ENCODE data around the gene EXOC2. TPM values are rescaled to one million over a fixed set of nuclear protein-coding genes. Genes with fewer than 3 reads are reported as not detected.

EXOC2 gene
- total RNA-seq, 1 experiment from 2014 or later, result 30.5 TPM

DNA sequence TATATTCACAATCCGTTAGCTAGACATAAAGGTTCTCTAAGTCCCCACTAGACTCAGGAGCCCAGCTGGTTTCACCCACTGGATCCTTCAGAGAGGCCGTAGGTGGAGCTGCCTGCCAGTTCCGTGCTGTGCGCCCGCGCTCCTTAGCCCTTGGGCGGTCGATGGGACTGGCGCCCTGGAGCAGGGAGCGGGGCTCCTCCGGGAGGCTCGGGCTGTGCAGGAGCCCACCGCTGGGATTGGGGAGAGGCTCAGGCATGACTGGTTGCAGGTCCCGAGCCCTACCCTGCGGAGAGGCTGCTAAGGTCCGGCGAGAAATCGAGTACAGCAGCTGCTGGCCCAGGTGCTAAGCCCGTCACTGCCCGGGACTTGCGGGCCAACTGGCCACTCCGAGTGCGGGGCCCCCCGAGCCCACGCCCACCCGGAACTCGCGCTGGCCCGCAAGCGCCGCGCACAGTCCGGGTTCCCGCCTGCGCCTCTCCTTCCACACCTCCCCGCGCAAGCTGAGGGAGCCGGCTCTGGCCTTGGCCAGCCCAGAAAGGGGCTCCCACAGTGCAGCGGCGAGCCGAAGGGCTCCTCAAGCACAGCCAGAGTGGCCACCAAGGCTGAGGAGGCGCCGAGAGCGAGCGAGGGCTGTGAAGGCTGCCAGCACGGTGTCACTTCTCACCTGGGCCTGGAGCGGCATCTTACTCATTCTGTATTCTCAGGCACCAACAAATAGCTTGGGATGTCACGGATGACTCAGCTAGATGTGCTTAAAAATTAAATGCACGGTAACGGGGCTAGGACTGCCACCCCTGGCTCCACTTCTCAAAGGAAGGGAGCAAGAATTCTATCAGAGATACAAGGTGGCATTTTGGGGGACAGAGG lies 257.3 kb downstream of the EXOC2 start:
- TF ChIP-seq SIN3A (IDR thresholded peaks at IDR 0.05; ENCODE audit: borderline replicate concordance, insufficient read depth, low read depth, low read length) (no peak), POLR2AphosphoS5 (IDR thresholded peaks at IDR 0.05; ENCODE audit: low read depth, low read length) (no peak), TCF7L2 (IDR thresholded peaks at IDR 0.05; ENCODE audit: low read depth, low read length) (no peak)
- TF ChIP-seq, protein P1, sequence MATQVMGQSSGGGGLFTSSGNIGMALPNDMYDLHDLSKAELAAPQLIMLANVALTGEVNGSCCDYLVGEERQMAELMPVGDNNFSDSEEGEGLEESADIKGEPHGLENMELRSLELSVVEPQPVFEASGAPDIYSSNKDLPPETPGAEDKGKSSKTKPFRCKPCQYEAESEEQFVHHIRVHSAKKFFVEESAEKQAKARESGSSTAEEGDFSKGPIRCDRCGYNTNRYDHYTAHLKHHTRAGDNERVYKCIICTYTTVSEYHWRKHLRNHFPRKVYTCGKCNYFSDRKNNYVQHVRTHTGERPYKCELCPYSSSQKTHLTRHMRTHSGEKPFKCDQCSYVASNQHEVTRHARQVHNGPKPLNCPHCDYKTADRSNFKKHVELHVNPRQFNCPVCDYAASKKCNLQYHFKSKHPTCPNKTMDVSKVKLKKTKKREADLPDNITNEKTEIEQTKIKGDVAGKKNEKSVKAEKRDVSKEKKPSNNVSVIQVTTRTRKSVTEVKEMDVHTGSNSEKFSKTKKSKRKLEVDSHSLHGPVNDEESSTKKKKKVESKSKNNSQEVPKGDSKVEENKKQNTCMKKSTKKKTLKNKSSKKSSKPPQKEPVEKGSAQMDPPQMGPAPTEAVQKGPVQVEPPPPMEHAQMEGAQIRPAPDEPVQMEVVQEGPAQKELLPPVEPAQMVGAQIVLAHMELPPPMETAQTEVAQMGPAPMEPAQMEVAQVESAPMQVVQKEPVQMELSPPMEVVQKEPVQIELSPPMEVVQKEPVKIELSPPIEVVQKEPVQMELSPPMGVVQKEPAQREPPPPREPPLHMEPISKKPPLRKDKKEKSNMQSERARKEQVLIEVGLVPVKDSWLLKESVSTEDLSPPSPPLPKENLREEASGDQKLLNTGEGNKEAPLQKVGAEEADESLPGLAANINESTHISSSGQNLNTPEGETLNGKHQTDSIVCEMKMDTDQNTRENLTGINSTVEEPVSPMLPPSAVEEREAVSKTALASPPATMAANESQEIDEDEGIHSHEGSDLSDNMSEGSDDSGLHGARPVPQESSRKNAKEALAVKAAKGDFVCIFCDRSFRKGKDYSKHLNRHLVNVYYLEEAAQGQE (IDR thresholded peaks at IDR 0.05; ENCODE audit: insufficient read depth in 1 of 2, low read depth in 2 of 2, low read length in 1 of 2), result no peak
- TF ChIP-seq, protein P2, sequence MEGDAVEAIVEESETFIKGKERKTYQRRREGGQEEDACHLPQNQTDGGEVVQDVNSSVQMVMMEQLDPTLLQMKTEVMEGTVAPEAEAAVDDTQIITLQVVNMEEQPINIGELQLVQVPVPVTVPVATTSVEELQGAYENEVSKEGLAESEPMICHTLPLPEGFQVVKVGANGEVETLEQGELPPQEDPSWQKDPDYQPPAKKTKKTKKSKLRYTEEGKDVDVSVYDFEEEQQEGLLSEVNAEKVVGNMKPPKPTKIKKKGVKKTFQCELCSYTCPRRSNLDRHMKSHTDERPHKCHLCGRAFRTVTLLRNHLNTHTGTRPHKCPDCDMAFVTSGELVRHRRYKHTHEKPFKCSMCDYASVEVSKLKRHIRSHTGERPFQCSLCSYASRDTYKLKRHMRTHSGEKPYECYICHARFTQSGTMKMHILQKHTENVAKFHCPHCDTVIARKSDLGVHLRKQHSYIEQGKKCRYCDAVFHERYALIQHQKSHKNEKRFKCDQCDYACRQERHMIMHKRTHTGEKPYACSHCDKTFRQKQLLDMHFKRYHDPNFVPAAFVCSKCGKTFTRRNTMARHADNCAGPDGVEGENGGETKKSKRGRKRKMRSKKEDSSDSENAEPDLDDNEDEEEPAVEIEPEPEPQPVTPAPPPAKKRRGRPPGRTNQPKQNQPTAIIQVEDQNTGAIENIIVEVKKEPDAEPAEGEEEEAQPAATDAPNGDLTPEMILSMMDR (IDR thresholded peaks at IDR 0.05), result no peak
- H3K9me3 ChIP-seq (ENCODE audit: control insufficient read depth, insufficient read depth, low read depth, low read length), result no peaks in the 10 kb centered on the region
- in situ Hi-C loops (cut with HindIII; ENCODE audit: low pct_unique_long_range_greater_than_20kb, low sequenced_read_pairs), result no loop called here
- H3K4me1 ChIP-seq (ENCODE audit: control insufficient read depth, insufficient read depth, low read length), result no peaks in the 10 kb centered on the region
- ChIA-PET CTCF (interaction anchor here (0.6 kb wide), 1 partner anchor 145 kb away, joined by 3 read pairs; no protein-coding TSS in a partner anchor), POLR2A (no interaction called here)
- no peaks in the 10 kb centered on the region for H3K27me3 ChIP-seq (ENCODE audit: control insufficient read depth, insufficient read depth, low read length)
- ATAC-seq, result no peak
- H3K27ac ChIP-seq (ENCODE audit: low read length), result no peak overlapping the region
- no TSS peak for BruUV-seq (replicated peaks)
- no peak for DNase-seq (ENCODE audit: low read depth, low spot score)
- no peak overlapping the region for H3K4me3 ChIP-seq (ENCODE audit: low read depth in 2 of 2, low read length in 2 of 2)
- intact Hi-C loops (cut with micrococcal nuclease; ENCODE audit: unreplicated experiment), result no loop called here
- H3K36me3 ChIP-seq (ENCODE audit: control insufficient read depth, insufficient read depth, low read length), result no peaks in the 10 kb centered on the region

Other genes with a start within 250 kb of the EXOC2 start
- gene HUS1B, start 36.0 kb downstream of the EXOC2 start, total RNA-seq (2021; ENCODE audit: unreplicated experiment), result 0.74 TPM

All from Panc1 (cell line).